ENCODE data around the gene TLR4. TPM values are rescaled to one million over a fixed set of nuclear protein-coding genes. Genes with fewer than 3 reads are reported as not detected.

Gene TLR4
- polyA plus RNA-seq (2014; cell fraction: cytosol; rRNA removed) = not detected in 2 replicates
- not detected in 2 replicates for polyA plus RNA-seq (2014; cell fraction: nucleus; rRNA removed)

DNA sequence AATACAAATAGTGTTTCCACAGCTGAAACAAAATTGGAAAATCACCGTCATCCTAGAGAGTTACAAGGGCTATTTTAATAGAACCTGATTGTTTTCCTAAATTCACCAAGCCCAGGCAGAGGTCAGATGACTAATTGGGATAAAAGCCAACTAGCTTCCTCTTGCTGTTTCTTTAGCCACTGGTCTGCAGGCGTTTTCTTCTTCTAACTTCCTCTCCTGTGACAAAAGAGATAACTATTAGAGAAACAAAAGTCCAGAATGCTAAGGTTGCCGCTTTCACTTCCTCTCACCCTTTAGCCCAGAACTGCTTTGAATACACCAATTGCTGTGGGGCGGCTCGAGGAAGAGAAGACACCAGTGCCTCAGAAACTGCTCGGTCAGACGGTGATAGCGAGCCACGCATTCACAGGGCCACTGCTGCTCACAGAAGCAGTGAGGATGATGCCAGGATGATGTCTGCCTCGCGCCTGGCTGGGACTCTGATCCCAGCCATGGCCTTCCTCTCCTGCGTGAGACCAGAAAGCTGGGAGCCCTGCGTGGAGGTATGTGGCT lies at the start of gene TLR4:
Gene TLR4, plus strand, starts transcription at position 380 of the 552 bp plus-strand sequence. Its CDS starts 70 bp downstream, at position 450.
- DNase-seq (ENCODE audit: low spot score) = no peak

DNA sequence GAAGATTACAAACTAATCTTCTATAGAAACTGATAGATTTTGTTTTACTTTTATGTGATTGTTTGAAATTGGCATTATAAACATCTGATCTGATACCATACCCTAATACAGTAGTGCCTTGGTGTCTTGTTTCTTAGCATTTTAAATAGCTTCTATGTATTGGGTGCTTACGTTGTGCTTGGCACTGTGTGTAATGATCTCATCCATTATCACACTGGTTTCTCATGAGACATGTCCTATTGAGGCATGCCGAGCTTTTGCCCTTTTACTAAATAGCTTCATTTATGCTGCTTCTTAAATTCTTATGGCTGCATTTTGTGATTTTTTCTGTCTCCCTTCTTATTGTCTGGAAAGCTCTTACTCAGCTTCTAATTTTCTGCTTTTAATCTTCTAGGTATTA lies 48.2 kb upstream of the TLR4 start:
- DNase-seq (ENCODE audit: low spot score) = no peak

DNA sequence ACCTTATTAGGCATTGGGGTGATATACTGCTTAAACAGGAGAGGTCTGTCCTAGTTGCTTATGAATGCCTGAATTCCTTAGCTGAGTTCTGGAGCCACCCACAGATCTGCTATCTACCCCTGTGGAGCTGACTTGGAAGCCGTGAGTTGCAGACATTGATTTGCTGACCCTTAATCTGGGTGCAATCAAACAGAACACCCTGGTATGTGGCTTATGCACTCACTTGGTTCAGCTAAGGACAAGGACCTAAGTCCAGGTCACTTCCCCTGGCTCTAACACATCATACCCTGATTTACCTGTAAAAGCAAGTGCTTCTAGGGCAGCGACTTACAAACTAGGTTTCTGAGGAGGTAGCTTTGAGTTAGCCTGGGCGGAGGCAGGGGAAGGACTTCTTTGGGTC lies 41.6 kb upstream of the TLR4 start:
- DNase-seq (ENCODE audit: low spot score) = no peak

DNA sequence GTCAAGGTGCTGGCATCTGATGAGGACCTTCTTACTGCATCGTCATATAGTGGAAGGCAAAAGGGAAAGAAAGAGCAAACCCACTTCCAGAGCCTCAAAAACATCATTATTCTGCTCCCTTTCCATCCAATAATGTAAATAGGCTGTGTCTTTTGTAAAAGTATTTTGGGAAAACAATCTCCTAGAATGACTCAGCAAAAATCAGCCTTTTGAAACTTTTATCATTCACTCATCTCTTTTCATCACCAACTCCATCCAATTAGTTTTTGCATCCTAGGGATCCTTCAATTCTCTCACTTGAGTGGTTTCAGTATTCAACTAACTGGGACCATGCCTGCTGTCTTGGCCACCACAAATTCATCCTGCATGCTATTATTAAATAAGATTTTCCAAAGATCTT lies 39.8 kb upstream of the TLR4 start:
- no peak for DNase-seq (ENCODE audit: low spot score)

DNA sequence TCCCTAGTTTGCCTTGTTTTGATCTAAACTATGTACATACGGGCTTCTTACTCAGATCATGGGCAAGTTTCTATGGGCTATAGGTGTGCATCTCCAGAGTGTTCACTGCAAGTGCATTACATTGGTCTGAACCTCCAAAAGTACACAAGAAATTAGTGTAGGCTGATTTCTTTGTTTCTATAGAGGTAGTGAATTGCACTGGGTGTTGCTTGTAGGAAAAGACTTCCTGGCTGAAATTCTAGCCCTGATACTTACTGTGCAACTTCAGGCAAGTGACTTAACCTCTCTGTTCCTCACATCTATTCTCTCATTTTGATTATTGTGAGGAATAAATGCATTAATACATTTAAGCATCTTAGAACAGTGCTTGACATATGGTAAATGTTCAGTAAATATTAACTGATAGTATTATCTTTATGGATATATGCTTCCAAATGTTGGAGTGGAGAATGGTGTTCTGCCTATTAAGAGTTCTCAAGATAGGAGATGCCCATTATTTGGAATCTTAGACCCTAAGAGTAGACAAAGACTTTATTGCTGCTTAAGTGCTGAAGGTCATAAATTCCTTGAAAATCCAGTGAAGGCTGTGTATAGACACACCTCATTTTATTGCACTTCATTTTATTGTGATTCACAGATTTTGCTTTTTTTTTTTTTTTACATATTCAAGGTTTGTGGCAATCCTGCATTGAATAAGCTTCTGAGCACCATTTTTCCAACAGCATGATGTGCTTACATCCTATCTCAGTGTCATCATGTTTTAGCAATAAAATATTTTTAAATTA lies 38.4 kb upstream of the TLR4 start:
- no peak for DNase-seq (ENCODE audit: low spot score)

DNA sequence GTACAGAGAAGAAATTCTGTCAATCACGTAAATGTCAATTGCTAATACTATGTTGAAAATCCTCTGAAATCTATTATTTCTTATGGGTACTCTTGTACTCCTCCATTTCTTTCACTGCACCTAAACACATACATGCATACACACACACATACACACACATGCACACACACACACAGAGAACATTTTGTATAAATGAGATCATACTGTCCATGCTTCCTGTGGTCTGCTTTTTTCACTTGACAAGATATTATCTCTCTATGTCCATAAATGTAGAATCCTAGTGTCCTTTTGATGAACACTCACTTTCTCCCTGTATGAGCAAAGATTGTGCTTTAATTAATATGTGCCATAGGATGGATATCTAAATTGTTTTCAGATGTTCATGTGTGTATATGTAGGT lies 32.7 kb upstream of the TLR4 start:
- no peak for DNase-seq (ENCODE audit: low spot score)

DNA sequence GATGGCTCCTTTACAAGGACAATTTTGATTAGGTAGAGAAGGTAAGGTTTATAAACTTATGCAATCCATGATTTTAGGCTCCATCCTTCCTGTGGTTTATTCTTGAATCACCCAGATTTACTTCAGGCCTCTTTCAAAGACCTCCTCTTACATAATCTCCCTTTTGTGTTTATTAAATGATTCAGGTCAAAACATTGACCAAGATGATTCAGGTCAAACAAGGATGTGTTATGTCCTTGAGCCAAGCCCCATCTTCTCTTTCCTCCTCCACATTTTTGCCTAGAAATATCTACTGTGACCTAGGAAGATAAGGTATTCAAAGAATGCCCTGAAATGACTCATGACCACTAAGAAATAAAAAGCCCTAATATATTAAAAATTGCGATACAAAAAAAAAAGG lies 31.8 kb upstream of the TLR4 start:
- no peak for DNase-seq (ENCODE audit: low spot score)

DNA sequence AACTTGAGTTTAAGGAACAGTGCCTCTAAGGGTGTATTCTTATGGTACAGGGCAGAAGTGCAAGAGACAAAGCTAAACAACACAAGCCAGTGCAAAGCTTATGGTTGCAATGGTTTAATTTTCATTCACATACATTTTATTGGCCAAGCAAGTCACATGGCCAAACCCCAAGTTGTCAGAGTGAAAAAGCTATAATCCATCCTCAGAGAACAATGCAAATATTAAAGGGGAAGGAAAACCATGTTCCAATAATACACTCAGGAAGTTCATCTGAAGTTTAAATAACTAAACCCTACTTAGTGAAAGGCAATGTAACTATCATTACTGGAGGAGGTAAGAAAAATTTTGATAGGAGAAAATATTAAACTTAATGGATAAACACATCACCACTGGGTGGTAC lies 26.6 kb upstream of the TLR4 start:
- no peak for DNase-seq (ENCODE audit: low spot score)

DNA sequence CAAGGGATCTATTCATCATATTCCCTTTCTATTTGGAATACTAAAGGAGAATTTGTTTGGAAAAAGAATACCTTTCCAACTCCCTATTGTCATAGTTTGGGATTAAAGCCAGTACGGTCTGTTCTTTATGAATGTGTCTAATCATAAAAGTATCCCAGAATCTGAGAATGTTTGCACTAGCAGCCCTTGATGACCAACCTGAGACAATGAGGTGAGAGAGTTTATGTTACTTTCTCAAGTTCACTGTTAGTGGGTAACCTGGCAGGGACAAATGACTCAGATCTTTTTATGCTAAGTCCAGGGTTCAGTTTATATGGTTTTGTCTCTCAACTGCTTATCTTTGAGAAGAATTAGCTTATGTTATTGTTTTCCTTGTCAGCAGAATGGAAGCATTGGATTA lies 25.3 kb upstream of the TLR4 start:
- no peak for DNase-seq (ENCODE audit: low spot score)

DNA sequence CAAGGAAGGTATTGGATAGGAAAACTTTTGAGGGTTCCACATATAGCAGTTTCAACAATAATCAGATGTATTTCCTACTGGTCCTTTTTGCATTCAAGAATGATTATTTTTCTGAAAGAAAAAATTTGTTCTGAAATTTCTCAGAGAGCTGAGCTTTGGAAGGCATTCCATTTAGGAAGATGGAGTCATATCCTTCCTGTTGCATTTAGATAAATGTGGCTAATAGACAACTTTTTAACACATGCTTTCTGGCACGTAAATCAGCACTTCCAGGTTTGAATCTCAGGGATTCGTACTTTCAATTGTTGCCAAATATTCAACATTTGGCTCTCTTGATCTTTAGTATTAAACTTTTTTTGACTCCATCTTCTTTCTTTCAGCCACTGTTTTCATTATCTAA lies 24.8 kb upstream of the TLR4 start:
- no peak for DNase-seq (ENCODE audit: low spot score)

DNA sequence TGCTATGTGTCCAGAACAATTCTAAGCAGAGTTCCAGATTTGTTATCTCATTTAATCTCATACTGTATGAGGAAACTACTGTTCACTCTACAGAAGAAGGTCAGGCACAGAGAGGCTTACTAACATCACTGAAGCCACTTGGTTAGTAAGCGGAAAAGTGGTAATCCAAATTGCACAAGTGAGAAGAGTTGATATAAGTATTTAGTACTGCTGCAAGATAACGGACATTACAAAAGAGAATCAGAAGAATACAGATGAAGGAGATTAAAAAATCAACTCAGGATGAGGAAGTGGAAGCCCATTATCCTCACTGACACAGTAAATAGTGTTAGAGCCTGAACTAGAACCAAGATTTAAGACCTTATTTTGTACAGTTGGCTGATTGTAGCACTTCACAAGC lies 22.3 kb upstream of the TLR4 start:
- DNase-seq (ENCODE audit: low spot score) = no peak

DNA sequence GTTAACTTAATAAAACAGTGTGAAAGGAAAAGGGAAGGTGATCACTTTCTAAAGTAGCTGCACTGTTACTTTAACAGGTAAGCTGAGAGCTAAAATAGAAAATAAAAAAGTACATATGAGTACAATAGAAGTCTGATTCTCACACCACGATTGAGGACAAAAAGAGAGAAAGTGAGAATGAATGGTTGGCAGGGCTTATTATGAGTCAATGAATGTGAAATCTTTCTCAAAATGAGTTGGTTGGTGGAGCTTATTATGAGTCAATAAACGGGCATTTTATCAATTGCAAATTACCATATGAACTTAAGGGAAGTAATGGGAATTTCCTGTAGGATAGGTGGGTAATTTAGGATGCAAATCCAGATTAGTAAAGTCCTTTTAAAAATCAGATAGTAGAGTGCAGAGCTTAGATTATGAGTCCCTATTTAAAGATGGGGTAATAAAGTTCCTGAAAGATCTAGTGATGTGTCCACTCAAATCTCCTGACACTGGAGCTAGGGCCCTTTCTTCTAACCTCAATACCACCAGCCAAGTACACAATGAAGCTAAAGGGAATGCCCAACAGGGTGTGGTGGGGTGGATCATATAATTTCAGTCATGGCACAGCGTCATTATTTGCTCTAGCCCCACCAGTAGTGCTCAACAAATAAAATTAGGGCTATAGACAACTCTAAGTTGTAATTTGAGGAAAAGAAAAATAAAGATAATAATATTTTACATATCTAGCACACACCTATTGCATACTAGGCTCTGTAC lies 21.1 kb upstream of the TLR4 start:
- no peak for DNase-seq (ENCODE audit: low spot score)

DNA sequence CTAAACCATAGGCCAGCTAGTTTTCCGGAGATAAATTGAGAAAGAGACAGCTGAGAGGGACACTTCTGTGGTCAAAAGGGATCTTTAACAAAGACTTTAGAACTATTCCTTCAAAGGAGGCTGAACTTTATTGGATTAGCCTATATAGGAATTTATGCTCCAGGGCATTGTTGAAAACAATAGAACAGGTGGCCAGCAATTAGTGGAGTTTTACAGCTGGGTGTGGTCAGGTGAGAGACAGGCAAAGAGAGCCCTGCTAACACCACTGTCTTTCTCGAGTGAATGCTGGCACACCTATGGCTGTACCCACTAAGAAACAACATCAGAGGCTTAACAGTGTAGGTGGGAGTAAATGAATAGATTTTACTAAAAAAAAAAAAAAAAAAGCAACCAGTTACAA lies 16.7 kb upstream of the TLR4 start:
- DNase-seq (ENCODE audit: low spot score) = no peak

DNA sequence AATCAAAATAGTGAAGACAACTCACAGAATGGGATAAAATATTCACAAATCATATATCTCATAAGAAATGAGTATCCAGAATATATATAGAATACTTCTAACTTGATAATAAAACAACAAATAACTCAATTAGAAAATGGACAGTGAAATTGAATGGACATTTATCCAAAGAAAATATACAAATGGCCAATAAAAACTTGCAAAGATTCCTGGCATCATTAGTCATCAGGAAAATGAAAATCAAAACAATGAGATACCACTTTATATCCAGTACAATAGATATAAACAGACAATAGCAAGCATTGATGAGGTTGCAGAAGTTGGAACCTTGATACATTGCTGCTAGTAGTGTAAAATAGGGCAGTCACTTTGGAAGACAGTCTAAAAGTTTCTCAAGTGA lies 12.8 kb upstream of the TLR4 start:
- DNase-seq (ENCODE audit: low spot score) = no peak

DNA sequence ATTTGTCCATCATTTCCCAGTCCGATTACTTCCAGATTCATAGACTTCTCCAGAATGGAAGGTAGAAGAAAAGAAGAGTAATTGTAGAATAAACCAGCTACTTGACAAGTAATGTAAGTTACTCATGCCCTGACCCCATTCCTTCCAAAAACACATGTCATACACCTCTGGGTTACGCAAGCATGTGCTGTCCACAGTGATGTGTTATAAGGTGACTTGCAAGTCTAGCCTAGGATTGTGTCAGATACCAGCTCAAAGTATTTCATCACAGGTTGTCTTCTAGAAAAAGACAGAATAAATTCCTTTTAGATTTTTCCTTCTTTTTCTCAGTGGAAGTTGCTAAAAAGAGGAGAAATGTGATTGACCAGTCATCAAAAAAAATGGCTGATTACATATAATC lies 8.0 kb upstream of the TLR4 start:
- no peak for DNase-seq (ENCODE audit: low spot score)

DNA sequence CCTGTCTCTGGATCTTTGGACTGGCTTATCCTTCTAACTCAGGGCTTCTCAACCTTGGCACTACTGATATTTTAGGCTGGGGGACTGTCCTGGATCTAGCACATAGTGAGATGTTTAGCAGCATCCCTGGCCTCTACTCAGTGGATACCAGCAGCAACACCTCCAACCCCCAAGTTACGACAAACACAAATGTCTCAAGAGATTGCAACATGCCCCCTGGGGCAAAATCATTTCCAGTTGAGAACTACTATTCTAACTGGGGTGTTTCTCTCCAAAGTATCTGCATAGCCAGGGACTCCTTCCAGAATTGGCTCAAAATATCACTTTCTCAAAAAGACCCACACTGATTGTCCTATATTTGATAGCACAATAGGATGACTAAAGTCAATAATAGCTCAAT lies 7.2 kb upstream of the TLR4 start:
- DNase-seq (ENCODE audit: low spot score) = no peak

DNA sequence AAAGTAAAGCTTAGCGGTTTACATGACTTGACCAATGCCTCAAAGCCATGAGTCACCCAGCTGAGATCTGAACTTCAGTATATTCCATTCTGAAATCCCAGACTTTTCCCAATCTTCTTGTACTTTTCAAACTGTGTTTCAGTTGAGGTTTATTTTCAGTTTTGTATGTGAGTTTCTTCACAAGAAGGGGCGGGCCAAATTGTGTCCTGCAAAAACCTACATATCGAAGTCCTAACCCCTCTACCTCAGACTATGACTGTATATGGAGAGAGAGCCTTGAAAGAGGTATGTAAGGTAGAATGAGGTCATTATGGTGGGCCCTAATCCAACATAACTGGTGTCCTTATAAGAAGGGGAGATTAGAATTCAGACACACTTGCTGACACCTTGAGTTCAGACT lies 666 bp upstream of the TLR4 start:
- no peak for DNase-seq (ENCODE audit: low spot score)

DNA sequence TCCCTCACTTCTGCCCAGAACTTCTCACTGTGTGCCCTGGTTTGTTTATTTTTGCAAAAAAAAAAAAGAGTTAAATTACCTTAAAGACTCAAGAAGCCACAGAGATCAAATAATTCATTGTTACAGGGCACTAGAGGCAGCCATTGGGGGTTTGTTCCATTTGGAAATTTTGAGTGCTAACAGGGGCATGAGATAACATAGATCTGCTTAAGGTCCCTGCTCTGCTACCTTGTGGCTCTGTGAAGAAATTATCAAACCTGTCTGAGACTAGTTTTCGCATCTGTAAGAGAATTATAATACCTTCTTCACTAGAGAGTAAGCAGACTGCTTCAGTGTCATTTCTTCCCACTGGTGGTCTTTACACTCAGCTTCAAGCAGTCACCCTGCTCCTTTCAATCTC lies 394 bp downstream of the TLR4 start:
- no peak for DNase-seq (ENCODE audit: low spot score)

DNA sequence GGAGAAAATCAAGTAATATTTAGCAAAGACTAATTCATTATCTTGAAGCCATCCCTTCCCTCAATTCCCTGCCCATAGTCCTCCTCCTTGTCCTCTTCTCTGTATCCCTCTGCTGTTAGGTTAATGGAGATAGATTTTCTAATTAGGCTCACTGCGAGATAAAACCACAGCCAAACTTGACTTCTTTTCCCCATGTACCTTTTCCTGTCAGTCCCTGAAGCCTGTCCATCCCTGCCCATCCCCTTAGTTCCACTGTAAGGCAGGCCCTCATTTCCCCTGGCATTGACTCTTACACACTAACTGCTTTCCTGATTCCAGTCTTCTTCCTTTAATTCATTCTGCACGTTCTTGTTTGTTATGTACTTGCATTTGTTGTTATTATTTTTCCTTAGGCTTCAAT lies 1.2 kb downstream of the TLR4 start:
- DNase-seq (ENCODE audit: low spot score) = no peak

DNA sequence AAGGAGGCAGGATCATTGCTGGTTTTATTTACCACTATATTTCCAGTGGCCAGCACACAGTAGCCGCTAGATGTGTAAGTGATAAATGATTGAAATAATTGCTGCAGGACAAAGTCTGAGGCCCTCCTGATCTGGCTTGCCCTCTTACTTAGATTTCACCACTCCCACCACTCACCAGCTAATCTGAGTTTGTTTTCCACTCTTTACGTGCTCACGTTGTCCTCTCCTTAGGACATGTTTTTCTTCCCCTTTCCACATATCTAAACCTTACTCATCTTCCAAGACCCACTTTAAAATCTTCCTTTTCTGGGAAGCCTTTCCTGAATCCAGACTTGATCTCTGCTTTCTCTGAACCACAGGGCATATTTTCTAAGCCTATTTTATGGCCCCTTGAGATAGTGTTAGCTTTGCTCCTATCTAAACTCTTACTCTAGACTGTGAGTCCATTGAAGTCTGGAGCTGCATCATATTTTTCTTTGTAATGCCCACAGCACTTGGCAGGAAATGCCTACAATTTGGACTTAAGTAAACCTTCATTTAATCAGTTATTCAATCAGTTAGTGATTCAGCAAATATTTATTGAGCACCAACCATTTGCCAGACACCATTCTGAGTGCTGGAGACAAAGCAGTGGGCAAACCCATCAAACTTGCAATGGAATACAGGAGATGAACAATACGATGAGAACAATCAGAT lies 2.4 kb downstream of the TLR4 start:
- DNase-seq (ENCODE audit: low spot score) = no peak

DNA sequence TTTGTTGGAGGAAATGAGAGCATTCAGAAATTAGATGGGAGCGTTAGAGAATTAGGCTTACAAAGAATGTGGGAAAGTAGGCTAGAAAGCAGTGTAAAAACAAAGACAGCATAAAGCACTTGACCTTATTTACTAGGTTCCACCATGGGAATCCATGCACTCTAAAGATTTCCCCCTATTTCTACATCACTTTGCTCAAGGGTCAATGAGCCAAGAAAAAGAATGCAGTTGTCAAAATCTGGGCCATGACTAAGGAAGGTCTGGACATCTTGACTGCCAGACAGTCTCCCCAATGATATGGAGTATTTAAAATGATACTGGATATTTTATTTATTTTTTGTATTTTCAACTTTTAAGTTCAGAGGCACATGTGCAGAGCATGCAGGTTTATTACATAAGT lies 3.4 kb downstream of the TLR4 start:
- DNase-seq (ENCODE audit: low spot score) = no peak

DNA sequence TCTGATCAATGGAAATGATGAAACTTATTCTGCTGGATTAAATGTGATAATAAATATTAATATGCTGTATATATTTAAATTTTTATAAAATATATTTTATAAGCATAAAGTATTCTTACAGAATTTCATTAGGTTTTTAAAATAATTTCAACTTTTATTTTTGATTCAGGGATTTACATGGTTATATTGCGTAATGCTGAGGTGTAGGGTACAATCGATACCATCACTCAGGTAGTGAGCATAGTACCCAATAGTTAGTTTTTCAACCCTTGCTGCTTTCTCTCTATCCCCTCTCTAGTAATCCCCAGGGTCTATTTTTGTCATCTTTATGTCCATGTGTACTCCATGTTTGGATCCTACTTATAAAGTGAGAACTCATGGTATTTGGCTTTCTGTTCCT lies 5.7 kb downstream of the TLR4 start:
- DNase-seq (ENCODE audit: low spot score) = no peak

All from SK-N-DZ (cell line).